ENCODE measurements around the gene RPUSD3. TPM values are rescaled to one million over a fixed set of nuclear protein-coding genes. Genes with fewer than 3 reads are reported as not detected.
"Not testable (repeated sequence)": the region's sequence is repeated elsewhere in the genome, so short reads cannot be mapped to it uniquely, and the experiment has no call there.

The RPUSD3 gene, protein sequence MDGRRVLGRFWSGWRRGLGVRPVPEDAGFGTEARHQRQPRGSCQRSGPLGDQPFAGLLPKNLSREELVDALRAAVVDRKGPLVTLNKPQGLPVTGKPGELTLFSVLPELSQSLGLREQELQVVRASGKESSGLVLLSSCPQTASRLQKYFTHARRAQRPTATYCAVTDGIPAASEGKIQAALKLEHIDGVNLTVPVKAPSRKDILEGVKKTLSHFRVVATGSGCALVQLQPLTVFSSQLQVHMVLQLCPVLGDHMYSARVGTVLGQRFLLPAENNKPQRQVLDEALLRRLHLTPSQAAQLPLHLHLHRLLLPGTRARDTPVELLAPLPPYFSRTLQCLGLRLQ
- 30.7 and 31.3 TPM in 2 replicates for total RNA-seq (2014; rRNA removed; shearing (Covaris generic))

GRCh38 chr3:9843715-9844438 lies at the start of gene RPUSD3:
TSS of gene RPUSD3 (minus strand) at chr3:9844008. CDS start at chr3:9843990, 18 bp downstream.
- peak; percentile 95 for DNase-seq (ENCODE audit: low read depth)

- DNase-seq (ENCODE audit: low read depth): no peak
These were observed 47.3 kb upstream of the RPUSD3 start for GRCh38 chr3:9891072-9891622.

DNA sequence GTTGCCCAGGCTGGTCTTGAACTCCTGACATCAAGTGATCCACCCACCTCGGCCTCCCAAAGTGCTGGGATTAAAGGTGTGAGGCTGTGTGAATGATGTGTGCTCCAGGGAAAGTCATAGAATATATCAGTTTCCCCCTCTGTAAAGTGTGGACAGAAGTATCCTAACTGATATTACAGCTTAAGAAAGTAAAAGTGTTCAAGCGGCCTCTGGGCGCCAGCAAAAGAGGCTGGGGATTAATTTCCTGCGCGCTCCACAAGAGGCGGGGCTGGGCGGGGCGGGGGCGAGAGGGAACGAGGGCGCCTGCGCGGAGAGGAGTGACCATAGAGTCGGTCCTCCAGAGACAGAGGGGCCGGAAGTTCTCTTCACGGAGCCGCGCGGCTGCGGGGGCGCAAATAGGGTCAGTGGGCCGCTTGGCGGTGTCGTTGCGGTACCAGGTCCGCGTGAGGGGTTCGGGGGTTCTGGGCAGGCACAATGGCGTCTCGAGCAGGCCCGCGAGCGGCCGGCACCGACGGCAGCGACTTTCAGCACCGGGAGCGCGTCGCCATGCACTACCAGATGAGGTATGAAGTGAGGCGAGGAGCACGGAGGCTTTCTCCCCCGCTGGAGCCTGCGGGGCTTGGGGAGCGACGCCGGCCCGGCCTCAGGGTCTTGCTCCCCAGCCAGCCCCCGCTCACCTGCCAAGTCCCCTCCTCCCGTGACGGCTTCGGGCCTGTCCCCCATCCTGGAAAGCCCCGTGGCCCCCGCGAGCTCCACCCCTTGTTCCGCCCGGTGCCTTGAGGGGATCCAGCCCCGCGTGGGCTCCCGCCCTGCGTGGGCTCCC lies 46.7 kb upstream of the RPUSD3 start, which contains the start of gene JAGN1:
Gene JAGN1, plus strand, starts transcription at position 362 of the 823 bp plus-strand sequence. Its CDS starts 113 bp downstream, at position 475.
- peak; percentile 86 for DNase-seq (ENCODE audit: low read depth)

DNA sequence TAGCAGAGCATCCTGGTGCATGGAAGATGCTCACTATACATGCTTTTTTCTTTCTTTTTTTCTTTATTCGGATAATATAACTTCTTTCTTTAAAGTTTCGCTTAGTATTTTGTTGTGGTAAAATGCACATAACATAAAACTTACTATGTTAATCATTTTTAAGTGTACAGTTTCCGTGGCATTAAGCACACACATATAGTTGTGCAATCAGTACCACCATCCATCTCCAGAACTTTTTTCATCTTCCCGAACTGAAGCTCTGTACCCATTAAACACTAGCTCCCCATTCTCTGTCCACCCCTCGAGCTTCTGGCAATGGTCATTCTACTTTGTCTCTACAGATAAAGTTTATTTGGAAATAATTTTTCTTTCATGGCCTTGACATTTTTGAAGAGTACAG lies 45.6 kb upstream of the RPUSD3 start:
- DNase-seq (ENCODE audit: low read depth): no peak

- DNase-seq (ENCODE audit: low read depth): no peak
These were observed 44.7 kb upstream of the RPUSD3 start for GRCh38 chr3:9888540-9888939.

GRCh38 chr3:9887480-9887879 lies 43.7 kb upstream of the RPUSD3 start:
- no peak for DNase-seq (ENCODE audit: low read depth)

DNA sequence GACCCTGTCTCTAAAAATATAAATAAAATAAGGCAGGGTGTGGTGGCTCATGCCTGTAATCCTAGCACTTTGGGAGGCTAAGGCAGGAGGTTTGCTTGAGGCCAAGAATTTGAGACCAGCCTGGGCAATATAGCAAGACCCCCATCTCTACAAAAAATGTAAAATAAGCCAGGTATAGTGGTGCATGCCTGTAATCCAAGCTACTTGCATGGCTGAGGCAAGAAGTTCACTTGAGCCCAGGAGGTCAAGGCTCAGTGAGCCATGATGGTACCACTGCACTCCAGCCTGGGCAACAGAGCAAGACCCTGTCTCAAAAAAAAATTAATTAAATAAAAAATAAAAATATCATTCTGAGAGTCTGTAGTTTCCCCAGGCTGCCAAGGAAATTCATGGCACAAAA lies 42.5 kb upstream of the RPUSD3 start:
- no peak for DNase-seq (ENCODE audit: low read depth)

DNA sequence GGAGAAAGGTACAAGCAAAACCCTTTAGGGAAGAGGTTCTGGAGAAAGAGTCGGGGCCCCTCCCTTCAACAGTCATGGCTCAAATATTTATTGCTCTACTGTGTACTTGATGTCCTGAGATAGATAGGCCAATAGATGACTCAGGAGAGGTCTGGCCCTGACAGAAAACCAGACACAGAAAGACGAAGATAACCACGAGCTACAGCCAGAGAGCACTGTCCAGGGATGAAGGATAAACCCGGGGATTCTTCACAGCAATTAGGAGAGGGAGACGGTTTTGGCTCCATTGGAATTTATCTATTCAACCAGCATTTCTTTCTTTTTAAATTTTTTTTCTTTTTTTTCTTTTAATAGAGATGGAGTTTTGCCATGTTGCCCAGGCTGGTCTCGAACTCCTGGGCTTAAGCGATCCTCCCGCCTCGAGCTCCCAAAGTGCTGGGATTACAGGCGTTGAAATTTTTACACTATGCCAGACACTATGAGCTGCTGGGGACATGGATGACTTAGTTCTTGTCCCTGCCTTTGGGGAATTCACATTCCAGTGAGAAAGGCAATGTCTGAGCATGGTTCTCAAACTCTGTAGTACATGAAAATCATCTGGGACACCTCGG lies 40.9 kb upstream of the RPUSD3 start:
- DNase-seq (ENCODE audit: low read depth): peak; percentile 68

GRCh38 chr3:9883706-9884554 lies 40.1 kb upstream of the RPUSD3 start:
- DNase-seq (ENCODE audit: low read depth): no peak

GRCh38 chr3:9881441-9881840 lies 37.6 kb upstream of the RPUSD3 start:
- no peak for DNase-seq (ENCODE audit: low read depth)

DNA sequence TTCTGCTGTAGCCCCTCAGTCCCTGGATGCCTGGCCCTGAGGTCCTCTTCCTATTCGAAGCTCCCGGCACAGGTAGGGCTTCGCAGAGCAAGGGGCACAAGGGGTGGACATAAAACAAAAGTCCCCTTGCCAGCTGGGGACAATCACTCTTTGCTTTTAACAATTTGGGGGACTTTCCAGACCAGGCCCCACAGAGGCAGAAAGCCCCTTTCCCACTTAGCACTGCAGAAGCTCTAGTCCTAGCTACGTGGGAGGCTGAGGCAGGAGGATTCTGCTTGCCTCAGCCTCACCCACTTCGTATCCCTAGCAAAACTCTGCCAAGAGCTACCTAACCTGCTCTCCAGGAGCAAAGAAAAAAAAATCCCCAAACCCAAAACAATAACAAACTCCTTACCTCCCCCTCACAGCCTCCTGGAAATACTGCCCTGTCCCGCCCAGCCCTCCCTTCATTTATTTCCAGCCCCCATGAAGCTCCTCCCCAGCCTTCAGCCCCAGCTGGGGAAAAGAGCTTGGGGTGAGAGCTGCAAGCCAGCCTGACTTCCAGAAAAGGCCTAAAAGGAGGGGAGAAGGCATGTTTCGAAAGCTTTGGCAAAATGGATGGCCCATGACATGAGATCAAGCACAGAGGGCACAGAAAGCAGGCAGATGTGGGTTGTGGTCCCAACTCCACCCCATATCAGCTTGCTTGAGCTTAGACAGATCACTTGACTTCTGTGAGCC lies 36.2 kb upstream of the RPUSD3 start, which contains the start of gene CIDEC:
Gene CIDEC, minus strand, starts transcription at position 424 of the 720 bp plus-strand sequence. CDS start 1,767 bp downstream, outside the sequence.
- no peak for DNase-seq (ENCODE audit: low read depth)

- DNase-seq (ENCODE audit: low read depth): no peak
These were observed 34.9 kb upstream of the RPUSD3 start for GRCh38 chr3:9878700-9879099.

DNA sequence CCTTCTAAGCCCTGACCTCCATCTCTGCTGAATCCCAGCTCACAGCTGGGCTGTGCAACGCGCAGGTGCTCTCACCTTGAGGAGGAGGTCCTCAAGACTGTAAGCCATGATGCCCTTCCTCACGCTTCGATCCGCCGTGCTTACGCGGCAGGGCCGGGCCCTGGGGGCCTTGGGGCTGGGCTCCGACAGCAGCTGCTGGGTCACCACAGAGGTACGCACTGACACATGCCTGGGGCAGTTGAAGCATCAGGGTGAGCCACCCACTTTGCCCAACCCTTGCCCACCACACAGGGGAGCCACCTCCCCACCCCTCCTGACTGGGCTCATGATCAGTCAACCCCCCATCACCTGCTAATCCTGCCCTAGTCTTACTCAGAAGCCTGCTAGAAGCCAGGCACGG lies 33.2 kb upstream of the RPUSD3 start:
- no peak for DNase-seq (ENCODE audit: low read depth)

GRCh38 chr3:9876255-9876654 lies 32.4 kb upstream of the RPUSD3 start:
- not testable (repeated sequence) for DNase-seq (ENCODE audit: low read depth)

DNA sequence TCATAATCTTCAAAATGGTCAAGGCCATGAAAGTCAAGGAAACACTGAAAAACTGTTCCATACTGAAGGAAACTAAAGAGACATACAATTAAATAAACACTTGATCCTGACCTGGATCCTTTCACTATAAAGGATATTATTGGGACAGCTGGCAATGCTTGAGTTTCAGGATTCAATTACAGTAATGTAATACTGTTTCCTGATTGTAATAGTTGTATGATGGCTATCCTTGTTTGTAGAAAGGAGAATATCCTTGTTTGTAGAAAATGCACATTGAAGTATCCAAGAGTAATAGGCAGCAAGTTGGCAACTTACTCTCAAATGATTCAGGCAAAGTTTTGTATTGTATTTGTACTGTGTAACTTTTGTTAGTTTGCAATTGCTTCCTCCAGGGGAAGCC lies 31.6 kb upstream of the RPUSD3 start:
- no peak for DNase-seq (ENCODE audit: low read depth)

GRCh38 chr3:9872067-9872466 lies 28.3 kb upstream of the RPUSD3 start:
- peak; percentile 37 for DNase-seq (ENCODE audit: low read depth)

- peak; percentile 28 for DNase-seq (ENCODE audit: low read depth)
These were observed 27.2 kb upstream of the RPUSD3 start for GRCh38 chr3:9870978-9871377.

DNA sequence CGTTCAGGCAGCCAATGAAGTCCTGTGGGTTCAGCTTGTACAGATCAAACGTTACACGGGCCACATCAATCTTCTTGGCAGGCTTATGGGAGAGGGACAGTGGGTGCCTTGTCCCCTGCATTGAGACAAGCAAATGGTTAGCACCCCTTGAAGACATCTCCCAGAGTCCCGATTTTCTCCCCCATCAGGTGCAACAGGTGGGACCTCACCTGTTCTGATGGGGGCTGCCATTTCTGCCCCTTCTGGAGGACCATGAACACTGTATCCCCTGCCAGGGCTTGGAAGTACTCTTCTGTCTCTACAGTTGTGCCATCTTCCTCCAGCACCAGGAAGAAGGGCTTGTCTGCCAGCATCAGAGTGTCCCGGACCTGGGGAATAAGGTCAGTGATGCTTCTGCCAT lies 26.1 kb upstream of the RPUSD3 start:
- DNase-seq (ENCODE audit: low read depth): no peak

- no peak for DNase-seq (ENCODE audit: low read depth)
These were observed 23.3 kb upstream of the RPUSD3 start for GRCh38 chr3:9867106-9867505.

GRCh38 chr3:9866639-9867038 lies 22.8 kb upstream of the RPUSD3 start:
- no peak for DNase-seq (ENCODE audit: low read depth)
